Calu3 (cell line): Measurements from ENCODE around the gene NOX3. TPM values are rescaled to one million over a fixed set of nuclear protein-coding genes. Genes with fewer than 3 reads are reported as not detected.

Source experiments
- BruUV-seq: library from RNA; stranded (reverse); fragments of 400-500 nt; replicated peaks from 2 replicates; lab custom pipeline; 2021; lab: Mats Ljungman, UMichigan
- CTCF ChIA-PET: fragments of 300-600 bp; sonication (Branson Sonifier 250); formaldehyde crosslinking; loops from one replicate; lab custom pipeline; 2022; ENCODE audit warnings: antibody characterized with exemption; lab: Charles Lee
- DNase-seq: peaks from one replicate; pipeline ENCODE4 v3.0.0; 2022
- H3K27ac Mint-ChIP-seq: one replicate; pipeline ENCODE4 v1.8.0; 2022; ENCODE audit warnings: mixed read lengths; ENCODE audit not compliant: unreplicated experiment
- H3K27me3 Mint-ChIP-seq: one replicate; pipeline ENCODE4 v1.8.0; 2022; ENCODE audit warnings: mixed read lengths; ENCODE audit not compliant: unreplicated experiment
- H3K36me3 Mint-ChIP-seq: one replicate; pipeline ENCODE4 v1.8.0; 2022; ENCODE audit warnings: mild to moderate bottlenecking, moderate library complexity, mixed read lengths; ENCODE audit not compliant: insufficient read depth, unreplicated experiment
- H3K4me1 Mint-ChIP-seq: one replicate; pipeline ENCODE4 v1.8.0; 2022; ENCODE audit warnings: mild to moderate bottlenecking, low read depth, mixed read lengths; ENCODE audit not compliant: unreplicated experiment
- H3K4me3 Mint-ChIP-seq: one replicate; pipeline ENCODE4 v1.8.0; 2022; ENCODE audit warnings: mild to moderate bottlenecking, low read depth, moderate library complexity, mixed read lengths; ENCODE audit not compliant: unreplicated experiment
- H3K9me3 Mint-ChIP-seq: one replicate; pipeline ENCODE4 v1.8.0; 2022; ENCODE audit warnings: low read depth, mixed read lengths; ENCODE audit not compliant: unreplicated experiment
- CTCF ChIP-seq: fragments of 200-600 bp; IDR thresholded peaks from one replicate; pipeline ENCODE4 v1.8.0; 2022; ENCODE audit warnings: antibody characterized with exemption; ENCODE audit not compliant: unreplicated experiment
- intact Hi-C: fragments of 100-400 bp; cut with micrococcal nuclease; formaldehyde crosslinking; loops from one replicate; pipeline ENCODE4 v1.10.0; 2022; ENCODE audit not compliant: unreplicated experiment
- total RNA-seq: library from RNA; stranded (reverse); gene quantifications from 2 replicates; pipeline ENCODE4 v1.2.3, GENCODE V29; 2022

The NOX3 gene
- total RNA-seq, 1 experiment from 2014 or later, result not detected

GRCh38 chr6:155487371-155488130 lies 31.9 kb upstream of the NOX3 start:
- no TSS peak for BruUV-seq
- H3K27ac Mint-ChIP-seq, result no peak overlapping the region
- H3K27me3 Mint-ChIP-seq, result no peaks in the 10 kb centered on the region

GRCh38 chr6:155486721-155487294 lies 31.2 kb upstream of the NOX3 start:
- Mint-ChIP-seq H3K4me3 (no peak overlapping the region), H3K4me1 (no peaks in the 10 kb centered on the region), H3K27ac (no peak overlapping the region), H3K9me3 (no peaks in the 10 kb centered on the region), H3K36me3 (no peaks in the 10 kb centered on the region), H3K27me3 (no peaks in the 10 kb centered on the region)
- intact Hi-C loops, result no loop called here
- no peak for TF ChIP-seq CTCF
- CTCF ChIA-PET, result no interaction called here
- no peak for DNase-seq
- no TSS peak for BruUV-seq

More at GRCh38 chr6:155487371-155488130, 31.9 kb upstream of the NOX3 start:
- Mint-ChIP-seq H3K36me3 (no peaks in the 10 kb centered on the region), H3K4me1 (peaks cover 6% of the 10 kb centered on the region), H3K9me3 (no peaks in the 10 kb centered on the region), H3K4me3 (no peak overlapping the region)
- TF ChIP-seq CTCF, result no peak
- CTCF ChIA-PET, result no interaction called here
- DNase-seq, result no peak
- intact Hi-C loops, result no loop called here

GRCh38 chr6:155485756-155486155 lies 30.1 kb upstream of the NOX3 start:
- Mint-ChIP-seq H3K4me3 (no peak overlapping the region), H3K9me3 (no peaks in the 10 kb centered on the region), H3K4me1 (no peaks in the 10 kb centered on the region), H3K27ac (no peak overlapping the region), H3K36me3 (no peaks in the 10 kb centered on the region), H3K27me3 (no peaks in the 10 kb centered on the region)
- no peak for TF ChIP-seq CTCF
- intact Hi-C loops, result no loop called here
- DNase-seq, result no peak
- no TSS peak for BruUV-seq
- CTCF ChIA-PET, result no interaction called here

- no peak for TF ChIP-seq CTCF
- H3K27ac Mint-ChIP-seq, result no peak overlapping the region
- BruUV-seq, result no TSS peak
- no peak for DNase-seq
- CTCF ChIA-PET, result no interaction called here
- H3K27me3 Mint-ChIP-seq, result no peaks in the 10 kb centered on the region
- no peaks in the 10 kb centered on the region for H3K4me1 Mint-ChIP-seq
- no peaks in the 10 kb centered on the region for H3K36me3 Mint-ChIP-seq
- no peaks in the 10 kb centered on the region for H3K9me3 Mint-ChIP-seq
- intact Hi-C loops, result no loop called here
- H3K4me3 Mint-ChIP-seq, result no peak overlapping the region
These were observed 28.2 kb upstream of the NOX3 start for GRCh38 chr6:155483858-155484257.
